Measurements from ENCODE around the gene RUBCN.

RUBCN gene

GRCh38 chr3:197736491-197737318, at the start of gene RUBCN:
RUBCN (minus strand) TSS chr3:197736904; CDS start chr3:197736719, 185 bp downstream.
- DNase-seq = peak; percentile 98

- DNase-seq = no peak
Measured at GRCh38 chr3:197784019-197784585, 47.4 kb upstream of the RUBCN start.

- no peak for DNase-seq
Measured at GRCh38 chr3:197782230-197782629, 45.5 kb upstream of the RUBCN start.

GRCh38 chr3:197775317-197775716, 38.6 kb upstream of the RUBCN start:
- DNase-seq = no peak

- no peak for DNase-seq
Measured at GRCh38 chr3:197761784-197762183, 25.1 kb upstream of the RUBCN start.

- no peak for DNase-seq
Measured at GRCh38 chr3:197758512-197758911, 21.8 kb upstream of the RUBCN start.

GRCh38 chr3:197756704-197757103, 20.0 kb upstream of the RUBCN start:
- no peak for DNase-seq

GRCh38 chr3:197753263-197753662, 16.6 kb upstream of the RUBCN start:
- no peak for DNase-seq

GRCh38 chr3:197752107-197752506, 15.4 kb upstream of the RUBCN start:
- no peak for DNase-seq

- peak; percentile 35 for DNase-seq
Measured at GRCh38 chr3:197750858-197751737, 14.4 kb upstream of the RUBCN start.

- peak; percentile 63 for DNase-seq
Measured at GRCh38 chr3:197750396-197750831, 13.7 kb upstream of the RUBCN start.

- DNase-seq = peak; percentile 98
Measured at GRCh38 chr3:197749601-197750395, 13.1 kb upstream of the RUBCN start, which contains the start of gene FYTTD1. FYTTD1 (plus strand) TSS chr3:197749883; CDS start chr3:197749972, 89 bp downstream.

- DNase-seq = peak; percentile 86
Measured at GRCh38 chr3:197749315-197749600, 12.6 kb upstream of the RUBCN start.

- DNase-seq = no peak
Measured at GRCh38 chr3:197748597-197749314, 12.1 kb upstream of the RUBCN start.

GRCh38 chr3:197746801-197747237, 10.1 kb upstream of the RUBCN start:
- DNase-seq = no peak

GRCh38 chr3:197746209-197746608, 9.5 kb upstream of the RUBCN start:
- DNase-seq = no peak

- DNase-seq = no peak
Measured at GRCh38 chr3:197742787-197743186, 6.1 kb upstream of the RUBCN start.

GRCh38 chr3:197737749-197738462, 1.2 kb upstream of the RUBCN start:
- DNase-seq = no peak

GRCh38 chr3:197737319-197737649, 580 bp upstream of the RUBCN start:
- no peak for DNase-seq

- no peak for DNase-seq
Measured at GRCh38 chr3:197736010-197736490, 654 bp downstream of the RUBCN start.

GRCh38 chr3:197734667-197735318, 1.9 kb downstream of the RUBCN start:
- no peak for DNase-seq
